ENCODE data around the gene TNFRSF1A.

The TNFRSF1A gene

DNA sequence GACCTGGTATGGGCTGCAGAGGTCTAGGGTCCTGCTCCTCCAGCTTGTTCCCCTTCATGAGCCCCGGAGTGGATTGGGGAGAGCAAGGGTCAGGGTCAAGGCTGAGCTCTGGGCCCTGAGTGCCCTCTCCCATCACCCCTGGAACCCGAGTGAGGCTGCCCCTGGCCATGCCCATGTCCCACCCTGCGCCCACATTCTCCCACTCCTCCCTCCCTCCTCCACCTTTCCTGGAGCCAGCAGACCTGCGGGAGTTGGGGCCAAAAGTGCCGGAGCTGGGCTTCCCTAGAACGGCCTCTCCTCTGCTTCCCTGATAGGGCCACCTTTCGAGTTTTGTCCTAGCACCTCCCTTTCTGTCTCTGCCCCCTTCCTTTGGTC, 32.9 kb upstream of the TNFRSF1A start:
- Histone ChIP-seq H2AFZ (ENCODE audit: low read depth) (no peak overlapping the region), H3K9ac (no peak overlapping the region), H3K79me2 (ENCODE audit: insufficient read depth, low read depth) (no peaks in the 10 kb centered on the region), H3K27ac (no peak overlapping the region), H4K20me1 (ENCODE audit: insufficient read depth) (no peaks in the 10 kb centered on the region), H3K4me1 (ENCODE audit: low read depth, poor library complexity, severe bottlenecking) (peaks cover 6% of the 10 kb centered on the region), H3K4me2 (no peak overlapping the region), H3K36me3 (ENCODE audit: insufficient read depth) (no peaks in the 10 kb centered on the region), H3K4me3 (IDR thresholded peaks at IDR 0.05; ENCODE audit: insufficient read depth, low read depth, low read length) (no peak overlapping the region), H3K27me3 (ENCODE audit: insufficient read depth, low read depth) (no peaks in the 10 kb centered on the region)
- TF ChIP-seq, protein P1, sequence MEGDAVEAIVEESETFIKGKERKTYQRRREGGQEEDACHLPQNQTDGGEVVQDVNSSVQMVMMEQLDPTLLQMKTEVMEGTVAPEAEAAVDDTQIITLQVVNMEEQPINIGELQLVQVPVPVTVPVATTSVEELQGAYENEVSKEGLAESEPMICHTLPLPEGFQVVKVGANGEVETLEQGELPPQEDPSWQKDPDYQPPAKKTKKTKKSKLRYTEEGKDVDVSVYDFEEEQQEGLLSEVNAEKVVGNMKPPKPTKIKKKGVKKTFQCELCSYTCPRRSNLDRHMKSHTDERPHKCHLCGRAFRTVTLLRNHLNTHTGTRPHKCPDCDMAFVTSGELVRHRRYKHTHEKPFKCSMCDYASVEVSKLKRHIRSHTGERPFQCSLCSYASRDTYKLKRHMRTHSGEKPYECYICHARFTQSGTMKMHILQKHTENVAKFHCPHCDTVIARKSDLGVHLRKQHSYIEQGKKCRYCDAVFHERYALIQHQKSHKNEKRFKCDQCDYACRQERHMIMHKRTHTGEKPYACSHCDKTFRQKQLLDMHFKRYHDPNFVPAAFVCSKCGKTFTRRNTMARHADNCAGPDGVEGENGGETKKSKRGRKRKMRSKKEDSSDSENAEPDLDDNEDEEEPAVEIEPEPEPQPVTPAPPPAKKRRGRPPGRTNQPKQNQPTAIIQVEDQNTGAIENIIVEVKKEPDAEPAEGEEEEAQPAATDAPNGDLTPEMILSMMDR (conservative IDR thresholded peaks at IDR 0.05; ENCODE audit: low read depth, low read length) = no peak

DNA sequence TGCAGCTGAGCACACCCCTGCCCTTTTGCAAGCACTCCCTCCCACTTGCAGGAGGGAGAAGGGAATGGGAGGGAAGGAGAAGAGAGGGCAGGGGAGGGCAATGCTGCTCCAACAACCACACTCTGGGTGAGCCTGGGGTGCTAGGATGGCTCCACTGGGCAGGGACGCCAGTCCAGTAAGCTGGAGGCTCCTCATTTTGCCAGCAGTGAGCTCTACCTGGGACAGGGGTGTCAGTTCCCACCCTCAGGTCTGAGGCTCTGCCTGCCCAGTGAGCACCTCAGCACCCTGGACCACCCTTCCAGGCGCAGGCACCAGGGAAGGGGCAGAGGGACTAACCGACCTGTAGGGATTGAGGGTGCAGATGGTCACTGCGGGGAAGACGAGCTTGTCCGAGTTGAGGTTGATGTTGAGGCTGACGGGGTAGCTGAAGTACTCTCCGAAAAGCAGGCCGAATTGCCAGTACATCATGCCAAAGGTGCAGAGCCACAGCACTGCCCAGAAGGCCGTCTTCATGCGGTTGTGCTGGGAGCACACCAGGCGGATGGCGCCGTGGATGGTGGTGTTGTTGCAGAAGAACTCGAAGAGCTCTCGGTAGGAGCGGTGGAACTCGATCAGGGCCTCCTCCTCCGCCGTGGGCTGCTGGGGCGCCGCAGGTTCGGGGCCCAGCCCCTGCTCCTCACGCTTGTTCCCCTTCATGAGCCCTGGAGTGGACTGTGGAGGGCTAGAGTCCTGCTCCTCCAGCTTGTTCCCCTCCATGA, 32.3 kb upstream of the TNFRSF1A start:
- Histone ChIP-seq H3K36me3 (ENCODE audit: insufficient read depth) (no peaks in the 10 kb centered on the region), H3K4me3 (IDR thresholded peaks at IDR 0.05; ENCODE audit: insufficient read depth, low read depth, low read length) (no peak overlapping the region), H4K20me1 (ENCODE audit: insufficient read depth) (no peaks in the 10 kb centered on the region), H3K79me2 (ENCODE audit: insufficient read depth, low read depth) (no peaks in the 10 kb centered on the region), H3K27ac (no peak overlapping the region), H2AFZ (ENCODE audit: low read depth) (no peak overlapping the region), H3K27me3 (ENCODE audit: insufficient read depth, low read depth) (no peaks in the 10 kb centered on the region), H3K4me2 (no peak overlapping the region), H3K9ac (no peak overlapping the region), H3K4me1 (ENCODE audit: low read depth, poor library complexity, severe bottlenecking) (peaks cover 6% of the 10 kb centered on the region)
- TF ChIP-seq, protein P1 (conservative IDR thresholded peaks at IDR 0.05; ENCODE audit: low read depth, low read length) = no peak

DNA sequence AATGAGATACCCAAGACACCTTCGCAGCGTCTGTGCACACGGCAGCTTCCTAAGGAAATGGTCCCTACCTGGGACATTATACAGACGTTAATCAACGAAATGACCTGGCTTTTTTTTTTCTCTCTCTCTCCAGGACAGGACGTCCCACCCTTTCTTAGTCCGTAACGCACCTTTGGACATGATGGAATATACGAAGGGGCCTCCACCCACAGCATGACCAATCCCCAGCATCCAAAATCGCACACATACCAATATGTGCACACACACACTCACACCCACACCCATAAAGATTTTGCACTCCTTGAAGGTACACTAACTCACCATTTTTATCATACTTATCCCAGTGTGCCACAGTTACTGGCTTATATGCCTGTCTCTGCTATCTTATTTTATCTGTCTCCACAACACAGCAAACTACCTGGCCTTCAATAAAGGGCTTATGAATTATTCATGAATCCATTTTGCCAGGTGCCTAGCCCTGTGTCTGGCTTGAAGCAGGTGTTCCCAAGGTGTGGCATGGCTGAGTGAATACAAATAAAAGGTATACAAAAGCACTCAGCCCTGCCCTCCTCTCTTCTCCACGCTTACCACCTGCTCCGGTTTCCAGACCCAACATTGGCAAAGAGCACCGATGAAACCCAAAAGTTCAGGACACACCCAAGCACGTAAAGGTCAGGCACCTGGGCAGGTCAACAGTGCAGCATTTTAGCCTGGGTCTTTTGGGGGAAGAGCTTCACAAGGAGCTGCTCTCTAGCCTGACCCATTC, 31.3 kb upstream of the TNFRSF1A start:
- TF ChIP-seq, protein P1 (conservative IDR thresholded peaks at IDR 0.05; ENCODE audit: low read depth, low read length) = no peak
- no peak overlapping the region for H3K27ac ChIP-seq
- H3K4me1 ChIP-seq (ENCODE audit: low read depth, poor library complexity, severe bottlenecking) = peaks cover 6% of the 10 kb centered on the region
- no peaks in the 10 kb centered on the region for H3K27me3 ChIP-seq (ENCODE audit: insufficient read depth, low read depth)
- H4K20me1 ChIP-seq (ENCODE audit: insufficient read depth) = no peaks in the 10 kb centered on the region
- no peak overlapping the region for H2AFZ ChIP-seq (ENCODE audit: low read depth)
- no peak overlapping the region for H3K4me3 ChIP-seq (IDR thresholded peaks at IDR 0.05; ENCODE audit: insufficient read depth, low read depth, low read length)
- no peak overlapping the region for H3K9ac ChIP-seq
- no peaks in the 10 kb centered on the region for H3K79me2 ChIP-seq (ENCODE audit: insufficient read depth, low read depth)
- H3K36me3 ChIP-seq (ENCODE audit: insufficient read depth) = no peaks in the 10 kb centered on the region
- H3K4me2 ChIP-seq = no peak overlapping the region

DNA sequence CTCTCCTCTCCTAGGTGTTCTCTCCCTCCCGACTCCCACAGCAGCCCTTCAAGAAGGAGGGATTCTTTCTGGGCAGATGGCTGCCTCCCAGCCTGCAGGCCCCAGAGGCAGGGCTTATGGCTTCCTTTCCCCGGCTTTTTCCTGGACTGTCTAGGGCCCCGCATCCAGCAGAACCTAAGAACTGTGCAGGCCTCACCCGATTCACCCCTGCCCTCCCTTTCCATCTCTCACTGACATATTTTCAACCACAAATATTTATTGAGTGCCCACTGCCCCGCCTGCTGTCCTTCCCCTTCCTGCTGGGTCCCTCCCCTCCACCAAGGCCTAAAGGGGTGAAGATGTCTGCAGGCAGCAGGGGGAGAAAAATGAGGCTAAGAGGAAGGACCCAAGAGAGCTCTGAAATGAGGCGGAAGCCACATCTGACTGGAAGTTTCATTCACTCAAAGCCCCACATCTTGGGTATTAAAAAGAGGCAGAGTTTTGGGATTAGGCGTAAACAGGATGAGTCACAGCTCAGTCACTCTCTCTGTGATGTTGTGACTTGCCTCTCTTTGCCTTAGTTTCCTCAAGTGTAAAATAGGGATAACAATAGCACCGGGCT, 30.6 kb upstream of the TNFRSF1A start:
- no peaks in the 10 kb centered on the region for H3K79me2 ChIP-seq (ENCODE audit: insufficient read depth, low read depth)
- TF ChIP-seq, protein P1 (conservative IDR thresholded peaks at IDR 0.05; ENCODE audit: low read depth, low read length) = no peak
- H3K4me3 ChIP-seq (IDR thresholded peaks at IDR 0.05; ENCODE audit: insufficient read depth, low read depth, low read length) = no peak overlapping the region
- no peak overlapping the region for H3K9ac ChIP-seq
- peaks cover 6% of the 10 kb centered on the region for H3K4me1 ChIP-seq (ENCODE audit: low read depth, poor library complexity, severe bottlenecking)
- no peaks in the 10 kb centered on the region for H3K36me3 ChIP-seq (ENCODE audit: insufficient read depth)
- H3K4me2 ChIP-seq = no peak overlapping the region
- no peak overlapping the region for H3K27ac ChIP-seq
- H2AFZ ChIP-seq (ENCODE audit: low read depth) = no peak overlapping the region
- H3K27me3 ChIP-seq (ENCODE audit: insufficient read depth, low read depth) = no peaks in the 10 kb centered on the region
- no peaks in the 10 kb centered on the region for H4K20me1 ChIP-seq (ENCODE audit: insufficient read depth)

Data from KMS-11 (cell line).